GM18858 (cell line): ENCODE results near the gene PARK7.

Experiments used
- ATAC-seq: cut with Tn5 transposase; IDR thresholded peaks from one replicate; pipeline ENCODE4 v1.9.1; 2021; ENCODE audit not compliant: unreplicated experiment

Gene PARK7

DNA sequence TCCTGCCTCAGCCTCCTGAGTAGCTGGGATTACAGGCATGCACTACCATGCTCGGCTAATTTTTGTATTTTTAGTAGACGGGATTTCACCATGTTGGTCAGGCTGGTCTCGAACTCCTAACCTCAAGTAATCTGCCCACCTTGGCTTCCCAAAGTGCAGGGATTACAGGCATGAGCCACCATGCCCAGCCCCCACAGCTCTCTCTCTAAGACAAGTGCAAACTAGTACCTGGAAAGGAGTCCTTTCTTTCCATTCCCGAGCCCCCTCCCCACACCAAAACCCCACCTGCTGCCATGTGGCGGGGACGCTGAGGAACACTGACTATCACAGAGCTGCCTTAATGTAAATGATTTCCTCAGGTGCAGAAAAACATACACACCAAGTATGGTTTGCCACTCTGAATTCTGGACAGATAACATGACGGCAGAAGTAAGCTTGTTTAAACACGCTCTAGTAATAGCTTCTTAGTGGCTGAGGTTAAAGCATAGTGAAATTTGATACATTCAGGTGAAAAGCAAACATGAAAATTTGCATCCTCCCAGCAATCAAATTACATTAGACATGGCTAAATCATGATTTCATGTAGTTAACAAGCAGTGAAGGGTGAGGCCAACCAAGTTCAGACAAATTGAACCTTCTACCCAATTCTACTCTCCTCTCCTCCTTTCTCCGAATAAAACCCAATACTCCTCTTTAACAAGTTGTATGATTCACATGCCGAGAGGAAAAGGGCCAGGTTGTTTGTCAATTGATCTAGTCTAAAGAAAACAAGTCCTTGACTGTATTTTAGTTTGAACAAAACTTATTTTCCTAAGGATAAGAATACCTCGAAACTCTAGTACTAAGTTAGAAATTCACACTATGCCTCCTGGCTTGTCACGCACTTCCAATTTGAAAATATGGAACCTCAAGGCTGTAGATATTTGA, 44.8 kb downstream of the PARK7 start:
- no peak for ATAC-seq

DNA sequence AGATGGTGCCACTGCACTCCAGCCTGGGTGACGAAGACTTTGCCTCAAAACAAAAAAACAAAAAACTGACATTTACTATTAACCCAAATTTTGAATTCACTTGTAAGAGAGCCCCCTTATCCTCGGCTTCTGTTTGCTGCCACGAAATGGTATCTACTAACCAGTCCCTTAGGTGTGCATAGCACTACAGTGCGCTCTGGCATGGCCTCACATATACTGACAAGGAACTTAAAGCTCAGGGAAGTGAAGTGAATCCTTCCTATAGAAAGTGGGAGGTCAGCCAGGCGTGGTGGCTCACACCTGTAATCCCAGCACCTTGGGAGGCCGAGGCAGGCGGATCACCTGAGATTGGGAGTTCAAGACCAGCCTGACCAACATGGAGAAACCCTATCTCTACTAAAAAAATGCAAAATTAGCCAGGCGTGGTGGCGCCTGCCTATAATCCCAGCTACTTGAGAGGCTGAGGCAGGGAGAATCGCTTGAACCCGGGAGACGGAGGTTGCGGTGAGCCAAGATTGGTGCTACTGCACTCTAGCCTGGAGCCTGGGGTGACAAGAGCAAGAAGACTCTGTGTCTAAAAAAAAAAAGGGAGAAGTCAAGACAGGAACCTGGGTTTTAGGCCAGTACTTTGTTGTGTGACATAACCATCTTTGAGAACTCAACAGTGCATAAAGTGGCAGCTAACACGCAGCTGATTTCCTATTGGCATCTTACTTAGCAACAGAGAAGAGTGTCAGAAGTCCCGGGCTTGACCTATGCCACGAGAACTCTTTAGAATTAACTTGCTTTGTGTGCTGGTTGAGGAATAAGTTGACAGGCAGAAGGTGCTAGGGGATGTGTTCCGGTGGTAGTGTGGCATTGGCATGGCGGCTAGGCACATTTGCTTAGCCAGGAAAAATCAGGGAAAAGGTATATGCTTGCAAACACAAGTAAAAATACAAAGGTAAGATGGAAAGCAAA, 47.8 kb downstream of the PARK7 start:
- ATAC-seq = no peak

DNA sequence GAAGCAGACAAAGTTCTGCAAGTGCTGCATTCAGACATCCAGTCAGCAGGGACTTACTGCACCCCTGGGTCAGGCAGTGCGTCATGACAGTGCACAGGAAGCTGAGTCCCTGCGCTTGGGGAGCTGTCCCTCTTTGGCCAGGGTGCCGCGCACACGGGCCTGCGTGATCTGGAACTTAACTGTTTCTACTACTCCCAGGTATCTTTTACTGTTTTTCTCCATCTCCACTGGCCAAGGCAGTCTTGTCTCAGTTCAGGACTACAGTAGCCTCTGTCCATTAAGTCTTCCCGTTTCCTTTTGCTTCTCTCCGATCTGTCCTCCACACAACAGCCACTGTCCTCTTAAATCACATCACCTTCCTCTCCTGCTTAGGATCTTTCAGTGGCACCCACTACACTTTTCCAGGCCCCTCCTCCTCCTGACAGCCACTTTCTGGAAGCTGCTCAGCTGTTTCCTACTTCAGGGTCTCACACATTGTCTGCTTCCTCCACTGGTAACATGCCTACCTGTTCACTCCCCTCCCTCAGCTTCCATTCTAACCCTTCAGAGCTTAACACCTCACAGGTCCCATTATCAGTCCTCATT, 48.7 kb downstream of the PARK7 start:
- ATAC-seq = no peak

DNA sequence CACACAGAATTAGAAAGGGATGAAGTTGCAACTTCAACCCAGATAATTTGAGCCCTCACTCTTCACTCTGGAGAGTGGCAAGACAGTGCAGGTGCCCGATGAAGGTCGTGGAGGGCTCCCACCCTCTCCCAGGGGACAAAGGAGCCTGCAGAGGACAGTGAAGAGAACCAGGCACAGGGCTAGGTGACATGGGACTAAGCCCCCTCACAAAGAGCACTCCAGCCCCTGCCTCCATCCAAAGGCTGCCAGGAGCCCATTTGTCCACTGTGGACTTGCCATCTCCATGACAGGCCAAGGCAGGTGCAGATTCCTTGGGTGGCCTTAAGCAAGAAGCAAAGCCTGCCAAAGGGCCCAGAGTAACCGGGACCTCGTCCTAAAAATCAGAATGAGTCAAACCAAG, 49.5 kb downstream of the PARK7 start:
- ATAC-seq = no peak

DNA sequence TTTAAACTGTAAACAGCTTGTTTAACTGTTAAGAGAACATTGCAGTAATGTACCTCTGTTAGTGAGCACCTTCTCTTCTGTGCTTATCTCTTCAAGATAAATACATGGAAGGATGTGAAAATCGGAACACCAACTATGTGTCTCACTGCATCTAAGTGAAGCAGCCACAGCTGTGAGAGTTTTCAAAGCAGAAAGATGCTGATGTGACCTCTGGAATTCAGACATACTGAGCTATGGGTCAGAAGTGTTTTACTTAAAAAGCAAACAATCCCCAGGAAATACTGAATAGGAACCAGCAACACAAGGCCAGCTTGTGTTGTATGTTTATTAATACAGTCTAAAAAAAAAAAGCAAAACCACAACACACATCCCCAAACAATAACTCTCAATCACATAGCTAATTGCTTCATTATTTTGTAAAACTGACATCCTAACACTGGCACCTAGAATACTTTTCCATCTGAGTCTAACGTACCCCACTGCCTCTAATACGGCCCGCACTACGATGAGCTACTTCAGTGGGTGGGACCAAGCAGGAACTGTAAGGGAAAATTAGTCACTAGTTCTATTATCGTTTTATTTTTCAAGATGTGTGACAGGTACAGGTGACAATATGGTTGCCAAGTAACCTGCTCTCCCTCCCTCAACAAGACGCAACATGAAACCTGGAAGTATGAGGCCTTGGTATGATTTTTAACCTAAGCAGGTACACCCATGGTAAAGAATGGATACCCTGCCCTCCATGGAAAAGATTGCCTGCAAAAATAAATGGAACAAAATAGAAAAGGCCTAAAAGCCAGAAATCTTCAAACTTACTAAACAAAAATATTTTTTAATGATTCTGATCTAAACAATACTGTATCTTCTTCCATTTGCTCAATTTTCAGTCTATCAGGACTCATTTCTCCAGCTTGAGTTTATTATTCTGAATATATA, 50.7 kb downstream of the PARK7 start:
- ATAC-seq = no peak

DNA sequence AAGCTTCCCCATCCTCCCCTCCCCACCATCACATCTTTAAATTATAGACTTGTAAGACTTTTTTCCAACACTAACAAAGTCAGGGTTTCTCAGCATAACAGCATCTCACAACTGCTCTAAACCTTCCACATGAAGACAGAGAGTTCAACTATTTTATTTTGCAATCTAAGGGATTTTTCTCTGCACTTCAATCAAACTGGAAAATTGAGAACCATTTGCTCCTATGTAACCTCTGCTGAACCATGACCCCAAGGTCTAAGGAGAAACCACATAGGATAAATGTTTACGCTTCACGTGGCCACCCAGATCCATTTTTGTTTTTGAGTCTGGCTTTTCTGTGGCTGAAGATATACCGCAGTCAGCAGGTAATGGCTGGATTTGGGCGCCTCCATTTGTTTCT, 51.4 kb downstream of the PARK7 start:
- ATAC-seq = no peak

DNA sequence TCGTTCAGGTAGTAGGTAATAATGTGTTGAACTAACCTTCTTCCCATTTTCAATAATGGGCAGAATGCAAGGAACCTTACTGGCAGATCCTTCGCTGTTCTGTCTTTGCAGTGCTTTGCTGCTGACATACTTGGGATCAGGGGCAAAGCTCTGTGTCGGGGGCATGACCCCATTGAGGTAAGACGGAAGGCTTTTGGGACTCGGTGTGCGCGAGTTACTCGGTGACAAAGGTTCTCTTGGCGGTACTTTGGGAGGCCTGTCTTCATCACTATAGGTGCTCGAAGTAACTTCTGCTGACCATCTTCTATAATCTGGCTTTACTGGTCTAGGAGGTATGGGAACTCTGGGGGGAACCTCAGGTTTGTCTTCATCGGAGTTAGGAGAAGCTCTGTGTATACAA, 51.9 kb downstream of the PARK7 start:
- ATAC-seq = no peak

DNA sequence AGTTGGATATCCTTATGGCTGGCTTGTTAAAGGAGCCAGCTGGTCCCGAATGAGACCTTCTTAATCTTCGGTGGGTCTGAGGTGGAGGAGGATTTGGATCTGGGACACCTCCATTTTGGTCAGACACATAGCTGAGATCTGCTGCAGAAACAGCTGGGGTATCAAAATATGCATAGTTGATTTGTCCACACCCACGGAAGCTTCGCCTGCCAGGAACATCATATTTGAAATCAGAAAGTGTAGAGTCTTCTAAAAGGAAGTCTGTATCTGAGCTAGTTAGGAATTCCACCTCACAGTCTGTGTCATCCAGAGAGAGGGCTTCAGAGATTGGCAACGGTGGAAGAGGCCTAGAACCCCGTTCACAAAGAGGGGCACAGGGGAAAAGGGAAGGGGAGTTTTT, 52.3 kb downstream of the PARK7 start:
- no peak for ATAC-seq

DNA sequence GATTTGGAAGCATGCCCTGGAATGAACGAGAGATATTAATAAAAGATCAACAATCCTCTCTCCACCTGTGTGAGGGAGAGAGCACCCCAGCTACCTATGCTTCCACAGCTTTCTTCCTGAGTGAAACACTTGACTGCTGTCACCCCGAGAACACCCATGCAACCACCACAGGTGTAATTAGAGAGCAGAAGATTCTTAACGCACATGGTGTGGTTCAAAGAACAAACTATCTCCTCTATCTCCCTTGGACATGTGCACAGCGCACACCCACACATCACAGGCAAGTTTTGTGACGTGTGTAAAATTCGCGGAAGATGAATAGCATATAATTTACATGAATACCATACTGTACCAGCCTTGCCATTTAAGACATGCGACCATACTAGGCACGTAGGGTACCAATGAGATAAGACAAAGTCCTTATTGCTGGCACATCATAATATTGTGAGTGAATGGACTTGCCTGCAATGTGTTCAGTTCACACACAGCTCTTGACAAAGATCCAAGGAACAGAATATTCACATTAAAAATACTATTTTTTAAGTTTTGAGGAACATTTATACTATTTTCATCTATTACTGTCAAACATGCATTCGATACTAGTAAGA, 53.0 kb downstream of the PARK7 start:
- no peak for ATAC-seq

DNA sequence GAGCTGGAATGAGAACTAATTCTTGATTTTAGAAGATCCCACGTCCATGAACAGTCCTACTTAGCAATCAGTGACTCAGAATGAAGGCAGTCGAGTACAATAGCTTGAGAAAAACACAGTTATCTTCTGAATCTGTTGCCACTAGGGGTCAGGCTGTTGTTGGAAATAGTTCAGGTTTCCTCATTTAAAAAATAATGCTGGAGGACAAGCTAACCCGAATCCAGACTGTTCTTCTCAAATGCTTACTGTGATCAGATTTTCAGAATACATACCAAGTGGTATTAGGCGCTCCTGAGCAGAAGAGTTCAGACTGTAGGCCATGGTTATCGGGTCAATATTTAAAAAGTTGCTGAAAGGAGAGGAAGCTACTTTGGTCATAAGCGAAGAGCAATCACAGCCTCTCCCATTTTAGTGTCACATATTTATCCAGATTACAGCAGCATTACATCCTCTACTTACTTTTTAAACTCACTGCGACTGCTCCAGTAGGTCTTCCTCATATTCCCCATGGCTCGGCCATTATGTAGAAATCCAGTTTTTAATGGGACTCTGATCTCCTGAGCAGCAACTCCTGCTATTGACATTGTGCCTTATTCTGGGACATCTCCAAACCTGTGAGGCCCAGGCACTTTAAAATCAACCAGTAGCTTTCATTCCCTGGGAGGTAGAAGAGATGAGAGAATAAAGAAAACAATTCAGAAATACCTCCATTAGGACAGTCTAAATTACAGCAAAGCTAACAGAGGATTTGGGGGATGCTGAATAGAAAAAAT, 53.7 kb downstream of the PARK7 start:
- no peak for ATAC-seq

DNA sequence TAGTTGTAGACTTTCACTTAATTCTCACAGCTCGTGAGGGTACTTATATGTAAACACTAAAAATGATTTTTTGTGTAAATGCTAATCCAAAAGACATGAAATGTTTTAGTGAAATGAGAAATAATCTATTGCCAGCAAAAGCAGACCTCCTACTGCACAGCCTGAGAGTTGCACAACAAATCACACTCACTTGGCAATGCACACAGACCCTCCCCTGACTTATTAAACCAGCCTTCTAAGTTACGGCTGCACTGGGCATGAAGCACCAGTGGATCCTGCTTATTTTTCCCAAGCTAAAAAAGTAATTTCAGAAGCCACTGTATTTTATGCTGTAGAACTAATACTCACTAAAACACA, 54.3 kb downstream of the PARK7 start:
- ATAC-seq = no peak

DNA sequence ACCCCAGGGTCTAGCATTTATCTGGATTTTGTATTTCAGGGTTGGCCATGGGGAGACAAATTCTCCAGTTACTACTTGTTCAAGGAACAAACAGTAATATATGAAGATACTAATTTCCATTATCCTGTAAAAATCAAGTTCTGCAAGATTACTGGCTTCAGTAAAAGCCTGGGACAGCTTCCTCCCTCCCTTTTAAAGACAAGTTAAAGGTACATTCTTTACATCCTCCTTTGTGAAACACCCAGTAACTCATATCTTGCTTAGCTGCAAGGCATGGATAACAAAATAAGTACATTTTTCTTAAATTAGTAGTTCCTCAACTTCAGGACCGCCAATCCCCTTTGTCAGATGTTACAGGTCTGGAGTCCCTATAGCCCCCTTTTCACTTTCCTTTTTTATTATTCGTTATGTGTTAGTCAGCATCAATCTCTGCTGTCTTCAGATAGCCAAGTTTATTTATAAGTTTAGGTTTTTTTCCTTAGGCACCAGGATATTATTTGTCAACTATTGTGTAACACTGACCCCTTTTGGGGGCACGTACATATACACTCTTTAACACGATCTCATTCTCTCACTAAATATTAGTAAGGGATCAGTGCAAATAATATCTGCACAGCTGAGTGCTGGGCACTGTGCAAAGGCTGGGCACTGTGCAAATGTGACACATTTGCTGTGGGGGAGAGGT, 54.8 kb downstream of the PARK7 start:
- ATAC-seq = no peak

DNA sequence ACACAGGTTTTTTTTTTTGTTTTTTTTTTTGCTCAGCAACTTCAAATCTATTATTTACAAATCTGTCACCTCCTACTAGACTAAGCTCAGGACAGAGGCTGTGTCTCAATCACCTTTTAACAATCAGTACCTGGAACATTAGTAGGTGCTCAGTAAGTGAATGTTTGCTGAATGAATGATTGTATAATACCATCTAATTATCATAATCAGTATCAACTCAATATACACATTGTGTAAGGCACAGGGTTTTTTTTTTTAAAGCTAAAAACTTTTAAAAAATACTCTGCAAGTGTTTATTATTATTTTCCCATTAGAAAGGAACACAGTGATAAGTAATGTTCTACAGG, 55.4 kb downstream of the PARK7 start:
- no peak for ATAC-seq

DNA sequence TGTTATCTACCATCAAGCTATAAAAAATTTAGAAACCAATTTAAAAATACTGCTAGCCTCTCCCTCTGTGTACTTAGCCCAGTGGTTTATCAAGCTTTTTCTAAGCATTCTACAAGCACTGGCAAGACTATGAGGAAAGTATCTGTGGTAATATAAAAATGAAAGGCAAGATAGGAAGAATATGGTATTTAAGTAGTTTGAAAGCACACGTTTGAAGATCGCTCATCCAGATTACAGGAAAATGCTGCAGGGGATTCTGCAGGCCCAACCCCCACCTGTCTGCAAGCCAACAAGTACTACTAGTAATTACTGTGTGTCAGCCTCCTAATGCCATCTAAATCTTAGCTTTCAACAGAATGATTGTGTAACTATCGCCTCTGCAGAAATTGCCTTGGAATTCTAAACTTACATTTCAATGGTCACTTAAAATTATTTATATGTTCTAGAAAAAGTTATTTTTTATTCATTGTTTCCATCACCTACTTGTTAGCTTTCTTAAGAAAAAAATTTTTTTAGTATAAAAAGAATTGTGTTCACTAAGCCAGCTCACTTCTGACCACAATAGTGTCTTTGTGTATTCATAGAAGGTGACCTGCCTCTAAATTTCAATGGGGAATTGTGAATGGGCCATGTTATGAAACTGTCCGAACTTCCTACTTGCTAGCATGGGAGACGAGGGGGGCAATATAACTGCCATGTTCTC, 56.1 kb downstream of the PARK7 start:
- no peak for ATAC-seq

DNA sequence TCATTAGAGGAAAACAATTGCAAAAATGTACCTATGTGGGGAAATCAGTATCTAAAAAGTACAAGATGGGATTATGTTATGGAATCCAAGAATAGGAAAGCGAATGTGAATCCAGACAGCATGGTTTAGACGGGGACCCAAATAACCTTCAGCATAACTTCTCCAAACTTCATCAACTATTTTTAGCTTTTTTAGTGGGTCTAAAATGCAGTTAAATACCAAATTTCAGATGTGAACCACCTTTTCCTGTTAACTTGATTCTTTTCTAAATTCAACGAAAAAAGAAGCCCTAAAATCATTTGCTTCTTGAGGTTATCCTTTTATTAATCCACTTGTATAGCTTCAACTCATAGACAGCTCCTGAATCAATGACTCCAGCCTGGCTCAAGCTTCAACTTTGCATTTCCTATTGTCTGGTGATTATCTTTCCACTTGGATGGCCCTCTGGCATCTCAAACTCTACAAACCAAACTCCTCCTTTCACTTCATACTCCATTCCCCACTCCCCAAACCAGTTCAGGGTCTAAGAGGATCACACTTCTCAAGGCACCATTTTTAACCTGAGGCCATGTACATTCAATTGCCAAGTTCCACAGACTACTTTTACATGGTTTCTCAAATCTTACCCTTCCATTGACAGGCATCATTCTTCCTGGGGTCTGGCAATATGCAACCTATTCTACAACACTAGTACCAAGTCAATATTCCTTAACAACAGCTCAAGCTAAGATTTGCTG, 57.1 kb downstream of the PARK7 start:
- ATAC-seq = no peak

DNA sequence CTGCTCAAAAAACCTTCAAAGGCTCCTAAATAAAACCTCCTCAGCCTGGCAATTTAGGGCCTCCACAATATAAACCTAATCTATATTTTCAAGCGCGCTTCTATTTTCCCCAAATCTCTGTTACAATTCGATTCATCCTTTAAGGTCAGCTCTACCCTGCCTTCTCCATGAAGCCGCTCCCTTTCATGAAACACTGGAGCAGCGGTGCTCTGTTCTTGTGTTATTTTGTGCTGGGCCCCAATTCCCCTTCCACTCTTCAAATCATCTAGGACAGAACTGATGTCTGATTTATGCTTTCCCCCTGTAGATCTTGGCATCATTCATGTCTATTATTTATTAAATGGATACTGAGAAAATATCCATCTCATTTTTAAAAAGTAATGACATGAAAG, 57.7 kb downstream of the PARK7 start:
- no peak for ATAC-seq

DNA sequence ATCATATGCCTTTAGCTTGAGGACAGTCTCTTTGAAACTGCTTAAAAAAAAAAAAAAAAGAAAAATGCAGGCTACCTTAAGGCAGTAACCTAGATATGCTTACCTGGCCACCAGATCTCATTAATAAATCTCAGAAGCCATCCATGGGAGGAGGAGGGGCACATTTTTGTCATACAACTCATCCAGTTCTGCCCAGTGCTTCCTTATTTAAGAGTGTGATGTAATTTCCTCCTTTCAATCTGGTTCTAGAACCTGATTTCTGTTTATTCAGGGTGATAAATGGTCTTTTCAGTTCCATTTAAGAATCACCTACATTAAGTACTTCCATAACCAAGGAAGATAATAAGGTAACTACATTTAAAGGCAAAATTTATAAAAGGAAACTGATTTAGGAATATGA, 58.5 kb downstream of the PARK7 start:
- no peak for ATAC-seq
